NCI-H1436 treated with DMSO at 0.1 percent for 48 hours (cell line): ENCODE data around the gene SMCR8.
A peak's percentile ranks its signal among the peaks of the same experiment; 100 is the strongest.
"Not testable (repeated sequence)": the region's sequence is repeated elsewhere in the genome, so short reads cannot be mapped to it uniquely, and the experiment has no call there.

Experiments used
- DNase-seq: peaks from one replicate; lab custom pipeline; 2025; lab: John Stamatoyannopoulos, UW

The SMCR8 gene

DNA sequence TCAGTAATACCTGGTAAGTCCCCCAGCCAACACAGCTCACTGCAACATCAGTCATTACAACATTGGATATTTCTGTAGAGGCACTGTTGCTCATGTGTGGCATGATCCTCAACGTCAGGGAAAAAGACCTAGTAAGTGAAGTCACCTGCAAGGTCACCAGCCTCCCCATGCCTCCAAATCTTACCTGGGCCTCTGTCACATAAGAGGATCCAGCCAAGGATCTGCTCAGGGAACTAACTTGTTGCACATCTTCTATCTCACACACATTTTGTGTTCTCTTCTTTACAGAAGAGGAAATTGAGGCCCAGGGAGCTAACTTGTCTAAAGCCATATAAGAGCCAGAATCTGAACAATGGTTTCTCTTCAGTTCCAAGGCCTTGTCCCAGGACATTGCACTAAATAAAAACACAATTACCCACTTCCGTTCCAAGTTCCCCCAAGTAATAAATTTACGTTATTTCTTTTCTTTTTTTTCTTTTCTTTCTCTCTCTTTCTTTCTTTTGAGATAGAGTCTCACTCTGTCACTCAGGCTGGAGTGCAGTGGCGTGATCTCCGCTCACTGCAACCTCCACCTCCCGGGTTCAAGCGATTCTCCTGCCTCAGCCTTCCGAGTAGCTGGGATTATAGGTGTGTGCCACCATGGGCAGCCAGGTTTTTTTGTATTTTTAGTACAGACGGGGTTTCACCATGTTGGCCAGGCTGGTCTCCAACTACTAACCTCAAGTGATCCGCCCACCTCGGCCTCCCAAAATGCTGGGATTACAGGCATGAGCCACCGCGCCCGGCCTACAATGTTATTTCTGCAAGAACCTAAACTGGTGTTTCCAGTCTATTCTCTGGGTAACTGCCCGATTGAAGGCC, 47.0 kb downstream of the SMCR8 start:
- DNase-seq = no peak

DNA sequence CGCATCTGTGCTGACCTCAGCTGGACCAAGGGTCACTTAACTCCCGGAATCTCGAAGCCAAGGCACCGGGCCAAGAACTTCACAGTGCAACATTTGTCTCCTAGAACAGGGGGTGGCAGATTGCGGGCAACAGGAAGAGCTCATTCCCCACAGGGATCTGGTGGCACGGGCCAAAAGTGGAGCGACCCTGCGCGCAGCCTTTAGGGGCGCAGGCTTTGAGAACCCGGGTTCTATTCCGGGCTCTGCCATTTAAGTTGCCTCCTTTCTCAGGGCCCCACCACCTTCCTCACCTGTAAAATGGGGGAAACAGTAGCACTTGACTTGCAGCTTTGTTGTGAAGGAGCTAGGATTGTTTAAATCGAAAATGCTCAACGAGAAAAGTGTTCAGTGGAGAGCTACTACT, 47.6 kb downstream of the SMCR8 start:
- no peak for DNase-seq

DNA sequence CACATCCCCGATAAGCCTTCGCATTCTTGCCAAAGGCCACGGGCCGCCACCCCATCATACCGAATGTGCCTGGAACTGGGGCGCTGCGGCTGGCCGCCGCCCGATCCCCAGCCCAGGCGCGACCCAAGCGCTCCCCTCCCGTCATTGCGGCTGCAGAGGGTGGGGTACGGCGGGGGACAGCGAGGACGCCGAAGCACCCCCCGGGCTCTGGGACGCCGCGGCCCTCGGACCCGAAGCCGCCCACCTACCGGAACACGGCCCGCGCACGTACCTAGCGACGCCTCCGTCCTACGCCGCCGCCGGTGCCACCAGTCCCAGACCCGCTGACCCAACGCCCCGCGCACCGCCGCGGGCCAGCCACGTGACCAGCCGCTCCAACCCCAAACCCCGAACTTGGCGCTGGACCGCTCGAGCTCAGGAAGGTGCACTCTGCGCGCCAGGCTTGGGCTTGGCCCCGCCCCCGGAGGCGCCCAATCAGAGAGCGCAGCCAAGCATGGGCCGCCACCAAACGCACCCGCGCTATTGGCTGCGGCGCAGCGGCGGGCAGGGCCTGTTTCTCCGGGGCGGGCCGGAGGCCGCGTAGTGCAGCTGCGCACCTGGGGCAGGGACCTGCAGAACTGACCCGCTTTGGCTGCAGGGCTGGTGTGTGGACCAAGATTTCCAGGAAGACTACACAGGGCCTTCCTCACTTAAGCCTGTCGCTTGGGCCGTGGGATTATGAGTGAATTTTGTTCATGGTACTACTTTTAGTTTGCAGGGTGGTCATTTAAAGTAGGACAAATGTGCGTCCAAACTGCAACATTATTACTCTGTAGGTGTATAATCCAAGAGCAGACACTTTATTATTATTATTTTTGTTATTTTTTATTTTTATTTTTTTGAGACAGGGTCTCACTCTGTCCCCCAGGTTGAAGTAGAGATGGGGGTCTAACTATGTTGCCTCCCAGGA, 48.3 kb downstream of the SMCR8 start, which contains the start of gene SHMT1:
Gene SHMT1 (minus strand): TSS at position 450 of the 949 bp plus-strand sequence. CDS start 7,569 bp downstream, outside the sequence.
- DNase-seq = peak; percentile 67

DNA sequence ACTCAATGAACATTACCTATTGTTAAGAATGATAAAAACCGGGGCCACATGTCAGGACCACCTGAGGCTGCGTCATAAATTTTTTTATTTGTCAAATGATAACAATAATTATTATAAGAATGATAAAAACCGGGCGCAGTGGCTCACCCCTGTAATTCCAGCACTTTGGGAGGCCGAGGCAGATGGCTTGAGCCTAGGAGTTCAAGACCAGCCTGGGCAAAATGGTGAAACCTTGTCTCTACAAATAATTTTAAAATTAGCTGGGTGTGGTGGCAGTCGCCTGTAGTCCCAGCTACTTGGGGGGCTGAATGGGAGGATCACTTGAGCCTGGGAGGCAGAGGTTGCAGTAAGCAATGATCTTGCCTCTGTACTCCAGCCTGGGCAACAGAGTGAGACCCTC, 49.1 kb downstream of the SMCR8 start:
- DNase-seq = no peak

DNA sequence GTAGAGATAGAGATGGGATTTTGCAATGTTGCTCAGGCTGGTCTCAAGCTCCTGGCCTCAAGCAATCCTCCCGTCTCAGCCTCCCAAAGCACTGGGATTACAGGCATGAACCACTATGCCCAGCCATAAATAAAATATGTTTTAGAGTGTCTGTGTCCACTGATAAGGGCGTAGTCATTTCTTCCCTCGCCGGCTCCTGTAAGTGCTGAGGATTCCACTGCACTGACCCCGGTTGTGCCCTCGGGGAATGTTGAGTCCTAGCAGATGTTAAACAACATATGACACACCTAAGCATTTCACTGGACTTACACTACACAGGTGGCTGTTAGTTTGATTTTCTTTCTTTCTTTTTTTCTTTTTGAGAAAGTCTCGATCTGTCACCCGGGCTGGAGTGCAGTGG, 53.9 kb downstream of the SMCR8 start:
- DNase-seq = no peak

DNA sequence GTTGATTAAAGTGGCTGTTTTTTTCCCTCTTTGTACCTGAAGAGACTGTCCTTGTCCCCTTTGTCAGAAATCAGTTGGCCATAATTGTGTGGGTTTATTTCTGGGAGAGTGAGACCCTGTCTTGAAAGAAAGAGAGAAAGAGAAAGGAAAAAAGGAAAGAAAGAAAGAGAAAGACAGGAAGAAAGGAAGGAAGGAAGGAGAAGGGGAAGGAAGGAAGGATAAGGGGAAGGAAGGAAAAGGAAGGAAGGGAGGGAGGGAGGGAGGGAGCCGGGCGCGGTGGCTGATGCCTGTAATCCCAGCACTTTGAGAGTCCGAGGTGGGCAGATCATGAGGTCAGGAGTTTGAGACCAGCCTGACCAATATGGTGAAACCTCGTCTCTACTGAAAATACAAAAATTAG, 55.7 kb downstream of the SMCR8 start:
- no peak for DNase-seq

DNA sequence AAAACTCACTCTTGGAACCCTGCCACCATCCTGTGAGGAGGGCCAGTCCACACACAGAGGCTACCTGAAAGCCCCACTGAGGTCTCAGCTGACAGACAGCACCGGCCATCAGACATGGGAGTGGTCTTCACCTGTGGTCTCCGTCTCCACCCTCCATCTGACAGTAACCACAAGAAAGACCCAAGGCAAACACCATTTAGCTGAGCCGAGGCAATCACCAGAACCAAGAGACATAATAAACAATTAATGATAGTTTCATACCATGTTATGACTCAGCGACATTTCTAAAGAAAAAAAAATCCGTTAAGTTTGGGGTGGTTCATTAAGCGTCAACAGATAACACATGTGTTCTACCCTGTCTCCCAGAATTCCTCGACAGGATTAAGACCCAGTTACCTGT, 56.4 kb downstream of the SMCR8 start:
- DNase-seq = no peak

DNA sequence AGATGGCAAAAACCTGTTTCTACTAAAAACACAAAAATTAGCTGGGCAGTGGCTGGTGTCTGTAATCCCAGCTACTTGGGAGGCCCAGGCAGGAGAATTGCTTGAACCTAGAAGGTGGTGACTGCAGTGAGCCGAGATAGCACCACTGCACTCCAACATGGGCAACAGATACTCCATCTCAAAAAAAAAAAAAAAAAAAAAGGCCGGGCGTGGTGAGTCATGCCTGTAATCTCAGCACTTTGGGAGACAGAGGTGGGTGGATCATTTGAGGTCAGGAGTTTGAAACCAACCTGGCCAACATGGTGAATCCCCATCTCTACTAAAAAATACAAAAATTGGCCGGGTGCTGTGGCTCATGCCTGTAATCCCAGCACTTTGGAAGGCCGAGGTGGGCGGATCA, 58.1 kb downstream of the SMCR8 start:
- not testable (repeated sequence) for DNase-seq

DNA sequence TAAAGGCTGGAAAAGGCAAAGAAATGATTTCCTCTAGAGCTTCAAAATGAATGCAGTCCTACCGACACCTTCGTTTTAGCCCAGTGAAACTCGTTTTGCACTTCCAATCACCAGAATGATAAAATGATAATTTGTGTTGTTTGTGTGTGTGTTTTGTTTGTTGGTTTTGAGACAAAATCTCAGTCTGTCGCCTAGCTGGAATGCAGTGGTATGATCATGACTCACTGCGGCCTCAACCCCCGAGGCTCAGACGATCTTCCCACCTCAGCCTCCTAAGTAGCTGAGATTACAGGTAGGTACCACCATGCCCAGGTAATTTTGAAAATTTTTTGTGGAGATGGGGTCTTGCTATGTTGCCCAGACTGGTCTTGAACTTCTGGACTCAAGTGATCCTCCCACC, 59.1 kb downstream of the SMCR8 start:
- DNase-seq = no peak
